Measurements from ENCODE around the gene IL17C.

The IL17C gene

GRCh38 chr16:88685156-88686061 lies 47.0 kb downstream of the IL17C start:
- peak; percentile 40 for DNase-seq (ENCODE audit: low read depth)

DNA sequence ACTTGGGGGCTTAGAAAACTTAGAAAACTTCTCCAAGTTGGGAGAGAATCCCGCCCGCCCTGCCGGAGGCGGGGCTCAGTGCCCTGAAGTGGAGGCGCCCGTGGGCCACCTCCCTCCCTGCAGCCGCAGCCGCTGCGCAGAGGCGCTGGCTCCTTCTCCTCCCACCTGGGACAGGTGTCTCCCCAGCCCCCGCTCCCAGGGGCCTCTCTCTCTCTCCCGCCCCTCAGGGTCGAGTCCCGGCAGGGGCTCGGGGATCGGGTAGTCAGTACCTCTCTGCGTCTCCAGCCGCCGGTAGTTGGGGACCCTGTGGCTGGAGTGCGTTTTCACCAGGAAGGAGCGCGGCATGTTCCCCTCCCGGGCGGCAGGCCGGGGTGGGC lies 47.7 kb downstream of the IL17C start:
- DNase-seq (ENCODE audit: low read depth): no peak

DNA sequence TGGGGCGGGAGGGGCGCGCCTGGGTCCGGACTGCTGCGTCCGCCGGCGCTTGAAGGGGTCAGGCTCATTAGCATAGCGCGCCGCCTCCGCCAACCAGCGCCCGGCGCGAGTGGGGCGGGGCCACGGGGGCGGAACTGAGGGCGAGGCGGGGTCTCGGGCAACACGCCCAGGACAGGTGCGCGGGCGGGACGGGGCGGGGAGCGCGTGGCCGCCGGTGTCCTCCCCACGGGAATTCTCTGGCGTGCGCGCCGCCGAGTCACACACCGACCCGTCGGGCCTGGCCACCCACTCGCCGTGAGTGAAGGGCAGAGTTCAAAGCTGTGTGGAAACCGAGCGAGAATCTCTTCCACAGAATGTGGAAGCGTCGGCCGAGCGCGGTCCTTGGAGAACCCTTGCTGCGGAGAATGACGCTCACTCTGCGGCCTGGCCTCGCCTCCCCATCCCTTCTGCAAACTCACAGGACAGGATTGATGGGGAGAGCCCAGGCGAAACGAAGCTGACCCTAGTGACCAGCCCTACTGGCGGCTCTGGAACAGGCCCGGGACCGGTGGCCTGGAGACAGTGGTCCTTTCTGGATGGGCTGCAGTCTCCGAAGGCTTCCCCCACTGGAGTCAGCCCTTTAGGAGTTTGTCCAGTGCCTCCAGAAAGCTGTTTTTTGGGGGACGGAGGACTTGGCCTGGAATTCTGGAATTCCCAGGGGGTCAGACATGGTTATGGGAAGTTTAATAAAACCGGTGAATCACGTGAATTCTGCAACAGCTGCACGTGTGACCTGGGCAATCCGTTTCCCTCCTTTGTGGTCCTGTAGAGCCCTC lies 48.3 kb downstream of the IL17C start, which contains the start of gene SNAI3:
TSS of gene SNAI3 (minus strand) at position 69 of the 815 bp plus-strand sequence. CDS start 101 bp downstream, outside the sequence.
- no peak for DNase-seq (ENCODE audit: low read depth)

- DNase-seq (ENCODE audit: low read depth): no peak
Measured at GRCh38 chr16:88687254-88687576, 48.8 kb downstream of the IL17C start.

- no peak for DNase-seq (ENCODE audit: low read depth)
Measured at GRCh38 chr16:88687676-88688012, 49.3 kb downstream of the IL17C start.

DNA sequence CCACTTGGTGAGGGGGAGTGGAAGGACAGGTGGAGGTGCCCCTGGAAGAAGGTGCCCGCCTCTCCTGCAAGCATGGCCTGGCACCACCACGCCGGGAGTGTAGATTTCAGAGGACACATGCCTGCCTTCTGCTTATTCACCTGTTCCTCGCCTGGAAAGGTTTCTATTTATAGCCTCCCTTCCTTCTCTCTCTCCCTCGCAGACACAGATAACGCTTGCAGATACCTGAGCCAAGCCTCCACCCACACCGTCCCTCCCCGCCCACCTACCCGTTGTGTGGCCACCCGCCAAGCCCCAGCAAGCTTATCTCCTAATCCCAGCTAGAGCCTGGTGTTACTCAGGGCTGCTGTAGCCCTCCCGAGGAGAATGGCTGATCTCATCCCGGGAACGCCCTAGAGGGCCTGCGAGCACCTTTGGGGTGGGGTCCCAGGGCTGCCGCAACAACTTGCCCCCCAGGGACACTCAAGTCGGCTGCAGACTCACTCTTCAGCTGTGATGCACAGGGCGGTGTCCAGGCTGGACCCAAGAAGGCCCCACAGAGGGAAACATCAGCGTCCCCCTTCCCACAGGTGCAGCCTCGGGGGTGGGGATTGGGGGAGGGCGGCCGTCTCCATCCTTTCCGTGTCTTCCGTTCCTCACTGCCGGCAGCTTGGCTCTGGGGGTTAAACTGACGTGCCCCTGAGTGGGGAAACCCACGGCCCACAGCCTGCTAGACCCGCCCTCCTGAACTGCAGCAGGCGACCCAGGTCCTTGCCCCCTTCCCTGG lies 49.8 kb downstream of the IL17C start:
- no peak for DNase-seq (ENCODE audit: low read depth)

Measured in stromal cell of bone marrow (primary cell).